GM12872 (cell line): Measurements from ENCODE around the gene LCE4A.
"Not testable (repeated sequence)": the region's sequence is repeated elsewhere in the genome, so short reads cannot be mapped to it uniquely, and the experiment has no call there.

Source experiments
- TF ChIP-seq, protein P1 (sequence below): IDR thresholded peaks from 3 replicates; pipeline ENCODE4 v1.5.1; 2011; ENCODE audit warnings: low read depth, mild to moderate bottlenecking, low read length, moderate library complexity; ENCODE audit not compliant: insufficient read depth

LCE4A gene, protein sequence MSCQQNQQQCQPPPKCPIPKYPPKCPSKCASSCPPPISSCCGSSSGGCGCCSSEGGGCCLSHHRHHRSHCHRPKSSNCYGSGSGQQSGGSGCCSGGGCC

DNA sequence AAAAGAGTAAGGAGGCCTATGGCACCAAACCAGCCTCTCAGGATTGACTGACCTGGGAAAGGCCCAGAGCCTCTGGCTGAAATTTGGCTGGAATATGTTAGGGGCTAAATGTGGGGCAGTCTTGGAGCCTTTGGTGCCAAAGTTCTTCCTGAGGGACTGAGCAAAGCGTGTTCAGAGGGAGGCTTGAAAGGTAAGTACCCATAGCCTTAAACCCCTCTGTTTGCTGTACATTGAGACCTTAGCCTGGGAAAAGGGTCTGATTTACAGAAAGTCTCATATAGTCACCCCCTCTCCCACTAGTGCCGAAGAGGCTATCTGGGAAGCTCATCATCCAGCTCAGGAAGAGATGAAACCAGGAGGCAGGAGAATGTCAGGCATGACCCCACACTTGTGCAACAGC lies at the start of gene LCE4A:
LCE4A (plus strand) TSS at position 301 of the 400 bp plus-strand sequence. CDS start 916 bp downstream, outside the sequence.
- TF ChIP-seq, protein P1, sequence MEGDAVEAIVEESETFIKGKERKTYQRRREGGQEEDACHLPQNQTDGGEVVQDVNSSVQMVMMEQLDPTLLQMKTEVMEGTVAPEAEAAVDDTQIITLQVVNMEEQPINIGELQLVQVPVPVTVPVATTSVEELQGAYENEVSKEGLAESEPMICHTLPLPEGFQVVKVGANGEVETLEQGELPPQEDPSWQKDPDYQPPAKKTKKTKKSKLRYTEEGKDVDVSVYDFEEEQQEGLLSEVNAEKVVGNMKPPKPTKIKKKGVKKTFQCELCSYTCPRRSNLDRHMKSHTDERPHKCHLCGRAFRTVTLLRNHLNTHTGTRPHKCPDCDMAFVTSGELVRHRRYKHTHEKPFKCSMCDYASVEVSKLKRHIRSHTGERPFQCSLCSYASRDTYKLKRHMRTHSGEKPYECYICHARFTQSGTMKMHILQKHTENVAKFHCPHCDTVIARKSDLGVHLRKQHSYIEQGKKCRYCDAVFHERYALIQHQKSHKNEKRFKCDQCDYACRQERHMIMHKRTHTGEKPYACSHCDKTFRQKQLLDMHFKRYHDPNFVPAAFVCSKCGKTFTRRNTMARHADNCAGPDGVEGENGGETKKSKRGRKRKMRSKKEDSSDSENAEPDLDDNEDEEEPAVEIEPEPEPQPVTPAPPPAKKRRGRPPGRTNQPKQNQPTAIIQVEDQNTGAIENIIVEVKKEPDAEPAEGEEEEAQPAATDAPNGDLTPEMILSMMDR: no peak

DNA sequence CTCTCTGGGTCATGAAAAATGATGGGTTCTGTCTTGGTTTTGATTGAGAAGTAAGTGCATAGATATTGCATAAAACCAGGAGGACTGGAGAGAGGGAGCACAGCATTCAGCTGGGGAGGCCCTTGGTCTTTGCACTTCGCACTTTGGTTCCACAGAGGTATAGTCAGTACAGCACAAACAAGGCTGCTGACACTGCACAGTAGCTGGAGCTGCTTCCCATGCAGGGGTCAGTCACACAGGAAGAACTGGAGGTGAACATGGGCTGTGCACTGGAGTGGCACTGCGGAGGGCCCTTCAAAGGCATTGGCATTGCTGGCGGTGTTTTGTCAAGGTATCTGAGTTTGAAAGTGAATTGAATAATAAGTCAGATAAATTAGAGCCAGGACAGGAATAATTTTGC lies 49.3 kb upstream of the LCE4A start:
- TF ChIP-seq, protein P1: no peak

DNA sequence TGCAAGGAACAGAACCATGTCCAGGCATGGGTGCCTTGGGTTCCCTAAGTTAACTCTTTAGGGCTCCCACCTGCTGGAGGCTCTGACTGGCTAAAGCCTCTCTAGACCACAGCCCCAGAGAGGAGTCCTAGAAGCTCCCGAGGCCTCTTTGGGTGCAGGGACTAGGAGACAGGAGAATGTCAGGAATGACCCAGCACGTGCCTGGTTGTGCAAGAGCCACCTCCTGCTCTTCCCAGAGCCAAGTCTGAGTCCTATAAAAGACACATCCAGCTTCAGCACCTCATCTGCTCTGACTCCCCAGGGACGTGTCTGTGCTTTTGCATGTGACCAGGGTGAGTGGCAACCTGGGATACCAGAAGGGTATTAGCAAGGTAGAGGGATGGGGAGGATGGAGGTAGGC lies 44.9 kb upstream of the LCE4A start, which contains the start of gene LCE2D:
LCE2D (plus strand) TSS at position 283 of the 400 bp plus-strand sequence. CDS start 726 bp downstream, outside the sequence.
- TF ChIP-seq, protein P1: no peak

DNA sequence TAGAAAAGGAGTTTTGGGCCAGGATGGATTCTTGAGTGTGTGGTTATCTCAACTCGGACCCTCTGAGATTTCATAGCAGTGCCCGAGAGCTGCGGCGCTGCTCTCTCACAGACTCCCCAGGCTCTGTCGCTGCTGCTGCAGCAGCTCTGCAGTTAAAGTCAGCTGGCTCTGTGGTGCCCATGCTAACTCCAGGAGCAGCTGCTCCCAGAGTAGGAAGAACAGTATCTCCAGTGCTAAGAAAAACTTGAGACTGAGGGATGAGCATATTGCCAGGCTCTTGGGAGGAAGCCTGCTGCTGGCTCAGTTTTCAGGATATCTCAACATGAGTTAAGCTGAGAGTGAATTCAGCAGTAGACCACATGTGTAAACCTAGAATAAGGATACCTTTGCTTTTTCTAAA lies 40.3 kb upstream of the LCE4A start:
- TF ChIP-seq, protein P1: no peak

- TF ChIP-seq, protein P1: no peak
Observed at GRCh38 chr1:152673016-152673415, 34.9 kb upstream of the LCE4A start.

GRCh38 chr1:152674983-152675382 lies 33.0 kb upstream of the LCE4A start, which contains the start of gene LCE2C:
Gene LCE2C (plus strand): TSS chr1:152675279. CDS start chr1:152676016, 737 bp downstream.
- TF ChIP-seq, protein P1: not testable (repeated sequence)

GRCh38 chr1:152679459-152679858 lies 28.5 kb upstream of the LCE4A start:
- TF ChIP-seq, protein P1: no peak
